Aorta (tissue), 5 donors: Measurements from ENCODE around the gene CASR. TPM values are rescaled to one million over a fixed set of nuclear protein-coding genes. Genes with fewer than 3 reads are reported as not detected.

Experiments used
- ATAC-seq: fragments of 200-7000 bp; cut with Tn5 transposase; one replicate; pipeline ENCODE4 v1.9.1; 2022; ENCODE audit warnings: moderate library complexity; ENCODE audit not compliant: low FRiP score
- DNase-seq, 2 donors: peaks; one replicate each; pipeline ENCODE4 v3.0.0-alpha.2; 2020
- H3K27ac ChIP-seq, 2 donors: one replicate each; pipeline ENCODE4 v1.5.1; 2013; ENCODE audit warnings: low read length in 2 of 2, mild to moderate bottlenecking in 2 of 2, moderate library complexity in 2 of 2, control low read depth in 1 of 2, inconsistent platforms in 1 of 2, low read depth in 1 of 2
- H3K27me3 ChIP-seq, 2 donors: one replicate each; pipeline ENCODE4 v1.6.1; 2013; ENCODE audit warnings: control low read depth in 1 of 2, low read length in 1 of 2, mild to moderate bottlenecking in 1 of 2, moderate library complexity in 1 of 2; ENCODE audit not compliant: insufficient read depth in 2 of 2, control insufficient read depth in 1 of 2
- H3K36me3 ChIP-seq, 2 donors: one replicate each; pipeline ENCODE4 v1.6.1; 2013; ENCODE audit warnings: control low read depth in 1 of 2, low read length in 1 of 2, mild to moderate bottlenecking in 1 of 2; ENCODE audit not compliant: insufficient read depth in 2 of 2, control insufficient read depth in 1 of 2
- H3K4me1 ChIP-seq, 2 donors: one replicate each; pipeline ENCODE4 v1.6.1; 2013; ENCODE audit warnings: low read length in 2 of 2, control low read depth in 1 of 2, mild to moderate bottlenecking in 1 of 2, moderate library complexity in 1 of 2; ENCODE audit not compliant: insufficient read depth in 2 of 2, control insufficient read depth in 1 of 2
- H3K4me3 ChIP-seq, 2 donors: one replicate each; pipeline ENCODE4 v1.5.1; 2013; ENCODE audit warnings: low read length in 2 of 2, control low read depth in 1 of 2, mild to moderate bottlenecking in 1 of 2
- H3K9me3 ChIP-seq: one replicate; pipeline ENCODE4 v1.6.1; 2013; ENCODE audit warnings: mild to moderate bottlenecking, low read length; ENCODE audit not compliant: control insufficient read depth
- WGBS, 2 donors: extraction: QIAGEN DNeasy Blood & Tissue Kit; methylation state at CpG; one replicate each; pipeline ENCODE4 v1.1.7; 2013; 5-methylcytosine and 5-hydroxymethylcytosine counted together
- intact Hi-C, 2 donors: fragments of 100-400 bp; cut with DNase I; formaldehyde crosslinking; loops; one replicate each; pipeline versions ENCODE4 v1.14.2 to v1.15.0; 2022
- polyA plus RNA-seq, 2 donors: library from polyadenylated mRNA; stranded (reverse); fragments of 200-250 nt; gene quantifications; one replicate each; pipeline ENCODE4 v1.2.3, GENCODE V29; 2013
- total RNA-seq, 2 donors: library from RNA; stranded (reverse); fragmentation: NEBNext Ultra II Directional; extraction: Animal tissue kit (Norgen Biotek cat#: 25700); gene quantifications; one replicate each; pipeline ENCODE4 v1.2.1, GENCODE V29; 2021
- donor health status: healthy with polysubstance abuse.
- donor health status: Bipolar disorder and iron deficiency.
- donor health status: DM: no; HTN: no; CAD: no.
- donor health status: DM: no; HTN: no; CAD: no.
- donor health status: DM: yes; HTN: yes; CAD: no.

The CASR gene
- total and polyA plus RNA-seq, 4 donors: not detected

- no peaks in the 10 kb centered on the region for H3K9me3 ChIP-seq
- no peaks in the 10 kb centered on the region for H3K4me1 ChIP-seq
- intact Hi-C loops: no loop called here
- ATAC-seq (no peak), DNase-seq (no peak)
- 86 to 91% methylated on average over 8 of the region's 8 CpGs for WGBS, 2 donors
- no peaks in the 10 kb centered on the region for H3K36me3 ChIP-seq
- no peak overlapping the region for H3K27ac ChIP-seq
- peaks cover 0 to 2% of the 10 kb centered on the region in 2 donors for H3K27me3 ChIP-seq
- no peak overlapping the region for H3K4me3 ChIP-seq
These were observed 149.1 kb downstream of the CASR start for GRCh38 chr3:122332551-122332950.

Other genes starting within 250 kb of the CASR start
- gene ILDR1, start 161.4 kb upstream of the CASR start, total RNA-seq: not detected
- under 1 TPM in 1 of 2 donors, not detected in 1; 0.28 TPM for gene ILDR1, start 161.4 kb upstream of the CASR start, polyA plus RNA-seq
- gene CD86, start 128.3 kb upstream of the CASR start, total RNA-seq: 10 to 100 TPM; 11.9 to 19.7 TPM
- gene CD86, start 128.3 kb upstream of the CASR start, polyA plus RNA-seq: 1 to 10 TPM; 2.6 to 6.3 TPM
- gene CSTA, start 141.6 kb downstream of the CASR start, total RNA-seq: 1 to 10 TPM; 3.6 to 9.3 TPM
- gene CSTA, start 141.6 kb downstream of the CASR start, polyA plus RNA-seq: 10 to 100 TPM in 1 of 2 donors, 1 to 10 TPM in 1; 5.7 to 11.4 TPM
- gene MIX23, start 199.6 kb downstream of the CASR start, total RNA-seq: 10 to 100 TPM; 10.6 to 18.6 TPM
- 10 to 100 TPM; 13.2 to 17.3 TPM for gene MIX23, start 199.6 kb downstream of the CASR start, polyA plus RNA-seq
- 10 to 100 TPM; 23.7 to 35.2 TPM for gene FAM162A, start 200.5 kb downstream of the CASR start, total RNA-seq
- 10 to 100 TPM; 53.3 to 57.7 TPM for gene FAM162A, start 200.5 kb downstream of the CASR start, polyA plus RNA-seq
- gene WDR5B, start 232.4 kb downstream of the CASR start, total RNA-seq: 1 to 10 TPM; 4.2 to 4.3 TPM
- 1 to 10 TPM; 1.6 to 4.1 TPM for gene WDR5B, start 232.4 kb downstream of the CASR start, polyA plus RNA-seq